Esophagus squamous epithelium (tissue), 4 donors: ENCODE results near the gene TUBAL3.

Experiments used
- POLR2A ChIP-seq, 4 donors: fragments of 450-650 bp; IDR thresholded peaks; one replicate each; pipeline ENCODE4 v1.6.1; 2017; ENCODE audit warnings: antibody characterized with exemption in 4 of 4, mild to moderate bottlenecking in 4 of 4, moderate library complexity in 3 of 4
- TF ChIP-seq, protein P1 (sequence below), 6 experiments: fragments of 450-650 bp in 4 of 6; fragments of 200-600 bp in 2 of 6; sonication (generic) in 2 of 6; IDR thresholded peaks; one replicate each; pipeline ENCODE4 v1.5.1; 2016 to 2019; ENCODE audit warnings: antibody characterized with exemption in 6 of 6, mild to moderate bottlenecking in 4 of 6, moderate library complexity in 4 of 6

GRCh38 chr10:5373891-5374611, 30.6 kb downstream of the TUBAL3 start:
- no peak for TF ChIP-seq POLR2A (IDR thresholded peaks at IDR 0.05)
- TF ChIP-seq, protein P1, sequence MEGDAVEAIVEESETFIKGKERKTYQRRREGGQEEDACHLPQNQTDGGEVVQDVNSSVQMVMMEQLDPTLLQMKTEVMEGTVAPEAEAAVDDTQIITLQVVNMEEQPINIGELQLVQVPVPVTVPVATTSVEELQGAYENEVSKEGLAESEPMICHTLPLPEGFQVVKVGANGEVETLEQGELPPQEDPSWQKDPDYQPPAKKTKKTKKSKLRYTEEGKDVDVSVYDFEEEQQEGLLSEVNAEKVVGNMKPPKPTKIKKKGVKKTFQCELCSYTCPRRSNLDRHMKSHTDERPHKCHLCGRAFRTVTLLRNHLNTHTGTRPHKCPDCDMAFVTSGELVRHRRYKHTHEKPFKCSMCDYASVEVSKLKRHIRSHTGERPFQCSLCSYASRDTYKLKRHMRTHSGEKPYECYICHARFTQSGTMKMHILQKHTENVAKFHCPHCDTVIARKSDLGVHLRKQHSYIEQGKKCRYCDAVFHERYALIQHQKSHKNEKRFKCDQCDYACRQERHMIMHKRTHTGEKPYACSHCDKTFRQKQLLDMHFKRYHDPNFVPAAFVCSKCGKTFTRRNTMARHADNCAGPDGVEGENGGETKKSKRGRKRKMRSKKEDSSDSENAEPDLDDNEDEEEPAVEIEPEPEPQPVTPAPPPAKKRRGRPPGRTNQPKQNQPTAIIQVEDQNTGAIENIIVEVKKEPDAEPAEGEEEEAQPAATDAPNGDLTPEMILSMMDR (IDR thresholded peaks at IDR 0.05) = no peak
